ENCODE measurements around the gene SCGN. TPM values are rescaled to one million over a fixed set of nuclear protein-coding genes. Genes with fewer than 3 reads are reported as not detected.

SCGN gene
- total and polyA plus RNA-seq, 2 of the 13 experiments (the other 11 are each of a cell fraction or from before 2014, with no cell fraction given), result 2.9 to 29.0 TPM

DNA sequence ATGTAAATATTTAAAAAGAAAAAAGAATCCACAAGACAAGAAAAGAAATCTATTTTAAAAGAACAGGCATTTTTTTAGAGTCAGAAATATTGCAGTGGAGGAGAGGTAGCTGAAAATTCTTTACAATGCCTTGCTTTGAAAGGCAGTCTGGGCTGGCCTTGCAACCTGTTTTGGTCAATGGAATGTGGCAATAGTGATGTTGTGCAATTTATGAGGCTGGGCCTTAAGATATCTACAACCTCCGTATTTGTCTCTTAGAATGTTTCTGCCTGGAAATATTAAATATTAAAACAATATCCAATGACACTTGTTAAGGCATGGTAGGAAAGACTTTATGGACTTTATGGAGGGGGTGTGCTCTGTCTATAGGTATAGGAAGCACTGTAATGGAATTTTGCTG, 14.8 kb upstream of the SCGN start (continued):
- TF ChIP-seq, protein P1, sequence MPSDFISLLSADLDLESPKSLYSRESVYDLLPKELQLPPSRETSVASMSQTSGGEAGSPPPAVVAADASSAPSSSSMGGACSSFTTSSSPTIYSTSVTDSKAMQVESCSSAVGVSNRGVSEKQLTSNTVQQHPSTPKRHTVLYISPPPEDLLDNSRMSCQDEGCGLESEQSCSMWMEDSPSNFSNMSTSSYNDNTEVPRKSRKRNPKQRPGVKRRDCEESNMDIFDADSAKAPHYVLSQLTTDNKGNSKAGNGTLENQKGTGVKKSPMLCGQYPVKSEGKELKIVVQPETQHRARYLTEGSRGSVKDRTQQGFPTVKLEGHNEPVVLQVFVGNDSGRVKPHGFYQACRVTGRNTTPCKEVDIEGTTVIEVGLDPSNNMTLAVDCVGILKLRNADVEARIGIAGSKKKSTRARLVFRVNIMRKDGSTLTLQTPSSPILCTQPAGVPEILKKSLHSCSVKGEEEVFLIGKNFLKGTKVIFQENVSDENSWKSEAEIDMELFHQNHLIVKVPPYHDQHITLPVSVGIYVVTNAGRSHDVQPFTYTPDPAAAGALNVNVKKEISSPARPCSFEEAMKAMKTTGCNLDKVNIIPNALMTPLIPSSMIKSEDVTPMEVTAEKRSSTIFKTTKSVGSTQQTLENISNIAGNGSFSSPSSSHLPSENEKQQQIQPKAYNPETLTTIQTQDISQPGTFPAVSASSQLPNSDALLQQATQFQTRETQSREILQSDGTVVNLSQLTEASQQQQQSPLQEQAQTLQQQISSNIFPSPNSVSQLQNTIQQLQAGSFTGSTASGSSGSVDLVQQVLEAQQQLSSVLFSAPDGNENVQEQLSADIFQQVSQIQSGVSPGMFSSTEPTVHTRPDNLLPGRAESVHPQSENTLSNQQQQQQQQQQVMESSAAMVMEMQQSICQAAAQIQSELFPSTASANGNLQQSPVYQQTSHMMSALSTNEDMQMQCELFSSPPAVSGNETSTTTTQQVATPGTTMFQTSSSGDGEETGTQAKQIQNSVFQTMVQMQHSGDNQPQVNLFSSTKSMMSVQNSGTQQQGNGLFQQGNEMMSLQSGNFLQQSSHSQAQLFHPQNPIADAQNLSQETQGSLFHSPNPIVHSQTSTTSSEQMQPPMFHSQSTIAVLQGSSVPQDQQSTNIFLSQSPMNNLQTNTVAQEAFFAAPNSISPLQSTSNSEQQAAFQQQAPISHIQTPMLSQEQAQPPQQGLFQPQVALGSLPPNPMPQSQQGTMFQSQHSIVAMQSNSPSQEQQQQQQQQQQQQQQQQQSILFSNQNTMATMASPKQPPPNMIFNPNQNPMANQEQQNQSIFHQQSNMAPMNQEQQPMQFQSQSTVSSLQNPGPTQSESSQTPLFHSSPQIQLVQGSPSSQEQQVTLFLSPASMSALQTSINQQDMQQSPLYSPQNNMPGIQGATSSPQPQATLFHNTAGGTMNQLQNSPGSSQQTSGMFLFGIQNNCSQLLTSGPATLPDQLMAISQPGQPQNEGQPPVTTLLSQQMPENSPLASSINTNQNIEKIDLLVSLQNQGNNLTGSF (CRISPR knock-in tag; IDR thresholded peaks at IDR 0.05), result no peak
- TF ChIP-seq NCOR1 (IDR thresholded peaks at IDR 0.05; ENCODE audit: borderline replicate concordance, low read length) (peak; percentile 57; the same call in 1 of the 2 replicates), MTA3 (CRISPR knock-in tag; IDR thresholded peaks at IDR 0.05) (no peak), RXRA (CRISPR knock-in tag; IDR thresholded peaks at IDR 0.05) (no peak), PRPF4 (IDR thresholded peaks at IDR 0.05; ENCODE audit: low read depth, low read length, poor library complexity, severe bottlenecking) (no peak), NFATC3 (CRISPR knock-in tag; IDR thresholded peaks at IDR 0.05) (no peak), PBX3 (CRISPR knock-in tag; IDR thresholded peaks at IDR 0.05; ENCODE audit: borderline replicate concordance) (no peak), EHMT2 (IDR thresholded peaks at IDR 0.05; ENCODE audit: borderline replicate concordance, low read depth, low read length) (peak; percentile 83; the same call in 1 of the 2 replicates), NFKB2 (CRISPR knock-in tag; IDR thresholded peaks at IDR 0.05; ENCODE audit: borderline replicate concordance) (no peak), NBN (conservative IDR thresholded peaks at IDR 0.05) (no peak), MTA1 (CRISPR knock-in tag; IDR thresholded peaks at IDR 0.05; ENCODE audit: borderline replicate concordance) (no peak), ZNF317 (CRISPR knock-in tag; IDR thresholded peaks at IDR 0.05) (no peak), ZNF33B (CRISPR knock-in tag; IDR thresholded peaks at IDR 0.05) (no peak), CAMTA2 (CRISPR knock-in tag; IDR thresholded peaks at IDR 0.05; ENCODE audit: borderline replicate concordance) (no peak), ZGPAT (CRISPR knock-in tag; IDR thresholded peaks at IDR 0.05) (0 out of 2 replicates have a peak, but pooled peaks have one; percentile 18), RXRB (CRISPR knock-in tag; IDR thresholded peaks at IDR 0.05; ENCODE audit: borderline replicate concordance) (peak; percentile 42; the same call in 1 of the 2 replicates), EP300 (IDR thresholded peaks at IDR 0.05; ENCODE audit: low read depth in 2 of 2, low read length in 2 of 2) (peak in 1 of 2 experiments; percentile 59; a peak in 2 of 4 replicates), EP300 (CRISPR knock-in tag; IDR thresholded peaks at IDR 0.05; ENCODE audit: borderline replicate concordance) (no peak), ZC3H4 (CRISPR knock-in tag; IDR thresholded peaks at IDR 0.05; ENCODE audit: borderline replicate concordance) (no peak)
- TF ChIP-seq, protein P2, sequence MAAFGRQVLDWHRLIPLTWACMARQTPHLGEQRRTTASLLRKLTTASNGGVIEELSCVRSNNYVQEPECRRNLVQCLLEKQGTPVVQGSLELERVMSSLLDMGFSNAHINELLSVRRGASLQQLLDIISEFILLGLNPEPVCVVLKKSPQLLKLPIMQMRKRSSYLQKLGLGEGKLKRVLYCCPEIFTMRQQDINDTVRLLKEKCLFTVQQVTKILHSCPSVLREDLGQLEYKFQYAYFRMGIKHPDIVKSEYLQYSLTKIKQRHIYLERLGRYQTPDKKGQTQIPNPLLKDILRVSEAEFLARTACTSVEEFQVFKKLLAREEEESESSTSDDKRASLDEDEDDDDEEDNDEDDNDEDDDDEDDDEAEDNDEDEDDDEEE (CRISPR knock-in tag; IDR thresholded peaks at IDR 0.05), result no peak
- TF ChIP-seq, protein P3, sequence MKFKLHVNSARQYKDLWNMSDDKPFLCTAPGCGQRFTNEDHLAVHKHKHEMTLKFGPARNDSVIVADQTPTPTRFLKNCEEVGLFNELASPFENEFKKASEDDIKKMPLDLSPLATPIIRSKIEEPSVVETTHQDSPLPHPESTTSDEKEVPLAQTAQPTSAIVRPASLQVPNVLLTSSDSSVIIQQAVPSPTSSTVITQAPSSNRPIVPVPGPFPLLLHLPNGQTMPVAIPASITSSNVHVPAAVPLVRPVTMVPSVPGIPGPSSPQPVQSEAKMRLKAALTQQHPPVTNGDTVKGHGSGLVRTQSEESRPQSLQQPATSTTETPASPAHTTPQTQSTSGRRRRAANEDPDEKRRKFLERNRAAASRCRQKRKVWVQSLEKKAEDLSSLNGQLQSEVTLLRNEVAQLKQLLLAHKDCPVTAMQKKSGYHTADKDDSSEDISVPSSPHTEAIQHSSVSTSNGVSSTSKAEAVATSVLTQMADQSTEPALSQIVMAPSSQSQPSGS (CRISPR knock-in tag; IDR thresholded peaks at IDR 0.05), result peak; percentile 28; the same call in 1 of the 2 replicates
